ENCODE data around the gene GRIN2C. TPM values are rescaled to one million over a fixed set of nuclear protein-coding genes. Genes with fewer than 3 reads are reported as not detected.

The GRIN2C gene
- total and polyA plus RNA-seq, 9 of the 15 experiments (the other 6 are each of a cell fraction or from before 2014, with no cell fraction given) = under 0.01 to 0.33 (median 0.10) TPM; not detected in 2

DNA sequence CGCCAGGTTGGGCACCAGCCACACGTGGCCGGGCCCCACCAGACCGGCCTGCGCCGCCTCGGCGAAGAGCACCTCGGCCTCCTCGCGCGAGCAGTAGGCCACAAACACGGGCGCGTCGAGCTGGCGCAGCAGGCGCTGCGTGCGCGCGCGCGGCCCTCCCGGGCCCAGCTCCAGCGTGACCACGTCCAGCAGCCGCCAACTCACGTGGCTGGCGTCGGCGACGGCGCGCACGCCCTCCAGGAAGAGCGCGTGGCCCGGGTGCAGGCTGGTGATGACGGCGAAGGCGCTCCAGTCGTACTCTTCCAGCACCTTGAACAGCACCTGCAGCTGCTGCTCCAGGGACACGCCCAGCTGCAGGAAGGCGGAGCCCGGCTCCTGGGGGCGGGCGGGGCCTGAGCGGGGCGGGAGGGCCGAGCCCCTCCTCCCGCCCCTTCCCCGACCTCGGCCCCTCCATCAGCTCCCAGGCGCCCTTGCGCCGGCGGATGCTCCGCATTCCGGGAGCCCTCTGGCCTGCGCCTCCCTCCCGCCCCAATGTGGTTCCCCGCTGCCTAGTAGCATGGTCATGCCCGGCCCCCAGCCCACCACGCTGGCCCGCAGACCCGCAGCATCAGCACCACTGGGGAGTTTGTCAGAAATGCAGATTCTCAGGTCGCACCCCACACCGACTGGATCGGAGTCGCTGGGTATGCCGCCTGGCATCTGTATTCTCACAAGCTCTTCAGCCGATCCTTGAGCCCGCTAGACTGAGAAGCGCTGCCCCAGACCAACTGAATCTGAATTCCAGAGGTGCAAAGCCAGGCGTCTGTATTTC lies 7.2 kb downstream of the GRIN2C start (continued):
- TF ChIP-seq, protein P1, sequence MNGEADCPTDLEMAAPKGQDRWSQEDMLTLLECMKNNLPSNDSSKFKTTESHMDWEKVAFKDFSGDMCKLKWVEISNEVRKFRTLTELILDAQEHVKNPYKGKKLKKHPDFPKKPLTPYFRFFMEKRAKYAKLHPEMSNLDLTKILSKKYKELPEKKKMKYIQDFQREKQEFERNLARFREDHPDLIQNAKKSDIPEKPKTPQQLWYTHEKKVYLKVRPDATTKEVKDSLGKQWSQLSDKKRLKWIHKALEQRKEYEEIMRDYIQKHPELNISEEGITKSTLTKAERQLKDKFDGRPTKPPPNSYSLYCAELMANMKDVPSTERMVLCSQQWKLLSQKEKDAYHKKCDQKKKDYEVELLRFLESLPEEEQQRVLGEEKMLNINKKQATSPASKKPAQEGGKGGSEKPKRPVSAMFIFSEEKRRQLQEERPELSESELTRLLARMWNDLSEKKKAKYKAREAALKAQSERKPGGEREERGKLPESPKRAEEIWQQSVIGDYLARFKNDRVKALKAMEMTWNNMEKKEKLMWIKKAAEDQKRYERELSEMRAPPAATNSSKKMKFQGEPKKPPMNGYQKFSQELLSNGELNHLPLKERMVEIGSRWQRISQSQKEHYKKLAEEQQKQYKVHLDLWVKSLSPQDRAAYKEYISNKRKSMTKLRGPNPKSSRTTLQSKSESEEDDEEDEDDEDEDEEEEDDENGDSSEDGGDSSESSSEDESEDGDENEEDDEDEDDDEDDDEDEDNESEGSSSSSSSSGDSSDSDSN (IDR thresholded peaks at IDR 0.05; ENCODE audit: borderline replicate concordance in 1 of 2, low read depth in 2 of 2, low read length in 2 of 2) = no peak
- TF ChIP-seq MEIS2 (IDR thresholded peaks at IDR 0.05; ENCODE audit: partially characterized antibody) (peak; percentile 7), PML (IDR thresholded peaks at IDR 0.05; ENCODE audit: low read length) (no peak), ZNF780A (CRISPR knock-in tag; IDR thresholded peaks at IDR 0.05) (no peak), ZNF133 (CRISPR knock-in tag; IDR thresholded peaks at IDR 0.05) (no peak), MCM3 (IDR thresholded peaks at IDR 0.05) (no peak), ZNF583 (CRISPR knock-in tag; IDR thresholded peaks at IDR 0.05) (no peak), ZBTB1 (CRISPR knock-in tag; IDR thresholded peaks at IDR 0.05; ENCODE audit: borderline replicate concordance, low read depth) (no peak), TSC22D4 (tag; IDR thresholded peaks at IDR 0.05) (no peak), ZNF431 (CRISPR knock-in tag; IDR thresholded peaks at IDR 0.05) (peak; percentile 86), PCBP2 (IDR thresholded peaks at IDR 0.05; ENCODE audit: low read depth, low read length, poor library complexity, severe bottlenecking) (no peak), CREM (IDR thresholded peaks at IDR 0.05; ENCODE audit: low read depth) (peak; percentile 53), XRCC3 (IDR thresholded peaks at IDR 0.05) (no peak), POLR2H (tag; IDR thresholded peaks at IDR 0.05; ENCODE audit: low read depth) (no peak), ZNF146 (CRISPR knock-in tag; IDR thresholded peaks at IDR 0.05; ENCODE audit: unreplicated experiment) (no peak)
- TF ChIP-seq, protein P2, sequence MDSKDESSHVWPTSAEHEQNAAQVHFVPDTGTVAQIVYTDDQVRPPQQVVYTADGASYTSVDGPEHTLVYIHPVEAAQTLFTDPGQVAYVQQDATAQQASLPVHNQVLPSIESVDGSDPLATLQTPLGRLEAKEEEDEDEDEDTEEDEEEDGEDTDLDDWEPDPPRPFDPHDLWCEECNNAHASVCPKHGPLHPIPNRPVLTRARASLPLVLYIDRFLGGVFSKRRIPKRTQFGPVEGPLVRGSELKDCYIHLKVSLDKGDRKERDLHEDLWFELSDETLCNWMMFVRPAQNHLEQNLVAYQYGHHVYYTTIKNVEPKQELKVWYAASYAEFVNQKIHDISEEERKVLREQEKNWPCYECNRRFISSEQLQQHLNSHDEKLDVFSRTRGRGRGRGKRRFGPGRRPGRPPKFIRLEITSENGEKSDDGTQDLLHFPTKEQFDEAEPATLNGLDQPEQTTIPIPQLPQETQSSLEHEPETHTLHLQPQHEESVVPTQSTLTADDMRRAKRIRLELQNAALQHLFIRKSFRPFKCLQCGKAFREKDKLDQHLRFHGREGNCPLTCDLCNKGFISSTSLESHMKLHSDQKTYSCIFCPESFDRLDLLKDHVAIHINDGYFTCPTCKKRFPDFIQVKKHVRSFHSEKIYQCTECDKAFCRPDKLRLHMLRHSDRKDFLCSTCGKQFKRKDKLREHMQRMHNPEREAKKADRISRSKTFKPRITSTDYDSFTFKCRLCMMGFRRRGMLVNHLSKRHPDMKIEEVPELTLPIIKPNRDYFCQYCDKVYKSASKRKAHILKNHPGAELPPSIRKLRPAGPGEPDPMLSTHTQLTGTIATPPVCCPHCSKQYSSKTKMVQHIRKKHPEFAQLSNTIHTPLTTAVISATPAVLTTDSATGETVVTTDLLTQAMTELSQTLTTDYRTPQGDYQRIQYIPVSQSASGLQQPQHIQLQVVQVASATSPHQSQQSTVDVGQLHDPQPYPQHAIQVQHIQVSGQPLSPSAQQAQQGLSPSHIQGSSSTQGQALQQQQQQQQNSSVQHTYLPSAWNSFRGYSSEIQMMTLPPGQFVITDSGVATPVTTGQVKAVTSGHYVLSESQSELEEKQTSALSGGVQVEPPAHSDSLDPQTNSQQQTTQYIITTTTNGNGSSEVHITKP (IDR thresholded peaks at IDR 0.05; ENCODE audit: partially characterized antibody) = no peak
- TF ChIP-seq, protein P3, sequence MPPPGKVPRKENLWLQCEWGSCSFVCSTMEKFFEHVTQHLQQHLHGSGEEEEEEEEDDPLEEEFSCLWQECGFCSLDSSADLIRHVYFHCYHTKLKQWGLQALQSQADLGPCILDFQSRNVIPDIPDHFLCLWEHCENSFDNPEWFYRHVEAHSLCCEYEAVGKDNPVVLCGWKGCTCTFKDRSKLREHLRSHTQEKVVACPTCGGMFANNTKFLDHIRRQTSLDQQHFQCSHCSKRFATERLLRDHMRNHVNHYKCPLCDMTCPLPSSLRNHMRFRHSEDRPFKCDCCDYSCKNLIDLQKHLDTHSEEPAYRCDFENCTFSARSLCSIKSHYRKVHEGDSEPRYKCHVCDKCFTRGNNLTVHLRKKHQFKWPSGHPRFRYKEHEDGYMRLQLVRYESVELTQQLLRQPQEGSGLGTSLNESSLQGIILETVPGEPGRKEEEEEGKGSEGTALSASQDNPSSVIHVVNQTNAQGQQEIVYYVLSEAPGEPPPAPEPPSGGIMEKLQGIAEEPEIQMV (tag; conservative IDR thresholded peaks at IDR 0.05; ENCODE audit: low read depth) = no peak
- TF ChIP-seq, protein P4, sequence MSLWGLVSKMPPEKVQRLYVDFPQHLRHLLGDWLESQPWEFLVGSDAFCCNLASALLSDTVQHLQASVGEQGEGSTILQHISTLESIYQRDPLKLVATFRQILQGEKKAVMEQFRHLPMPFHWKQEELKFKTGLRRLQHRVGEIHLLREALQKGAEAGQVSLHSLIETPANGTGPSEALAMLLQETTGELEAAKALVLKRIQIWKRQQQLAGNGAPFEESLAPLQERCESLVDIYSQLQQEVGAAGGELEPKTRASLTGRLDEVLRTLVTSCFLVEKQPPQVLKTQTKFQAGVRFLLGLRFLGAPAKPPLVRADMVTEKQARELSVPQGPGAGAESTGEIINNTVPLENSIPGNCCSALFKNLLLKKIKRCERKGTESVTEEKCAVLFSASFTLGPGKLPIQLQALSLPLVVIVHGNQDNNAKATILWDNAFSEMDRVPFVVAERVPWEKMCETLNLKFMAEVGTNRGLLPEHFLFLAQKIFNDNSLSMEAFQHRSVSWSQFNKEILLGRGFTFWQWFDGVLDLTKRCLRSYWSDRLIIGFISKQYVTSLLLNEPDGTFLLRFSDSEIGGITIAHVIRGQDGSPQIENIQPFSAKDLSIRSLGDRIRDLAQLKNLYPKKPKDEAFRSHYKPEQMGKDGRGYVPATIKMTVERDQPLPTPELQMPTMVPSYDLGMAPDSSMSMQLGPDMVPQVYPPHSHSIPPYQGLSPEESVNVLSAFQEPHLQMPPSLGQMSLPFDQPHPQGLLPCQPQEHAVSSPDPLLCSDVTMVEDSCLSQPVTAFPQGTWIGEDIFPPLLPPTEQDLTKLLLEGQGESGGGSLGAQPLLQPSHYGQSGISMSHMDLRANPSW (CRISPR knock-in tag; IDR thresholded peaks at IDR 0.05) = no peak

All from K562 (cell line).